ENCODE data around the gene CPT1A.

The CPT1A gene

DNA sequence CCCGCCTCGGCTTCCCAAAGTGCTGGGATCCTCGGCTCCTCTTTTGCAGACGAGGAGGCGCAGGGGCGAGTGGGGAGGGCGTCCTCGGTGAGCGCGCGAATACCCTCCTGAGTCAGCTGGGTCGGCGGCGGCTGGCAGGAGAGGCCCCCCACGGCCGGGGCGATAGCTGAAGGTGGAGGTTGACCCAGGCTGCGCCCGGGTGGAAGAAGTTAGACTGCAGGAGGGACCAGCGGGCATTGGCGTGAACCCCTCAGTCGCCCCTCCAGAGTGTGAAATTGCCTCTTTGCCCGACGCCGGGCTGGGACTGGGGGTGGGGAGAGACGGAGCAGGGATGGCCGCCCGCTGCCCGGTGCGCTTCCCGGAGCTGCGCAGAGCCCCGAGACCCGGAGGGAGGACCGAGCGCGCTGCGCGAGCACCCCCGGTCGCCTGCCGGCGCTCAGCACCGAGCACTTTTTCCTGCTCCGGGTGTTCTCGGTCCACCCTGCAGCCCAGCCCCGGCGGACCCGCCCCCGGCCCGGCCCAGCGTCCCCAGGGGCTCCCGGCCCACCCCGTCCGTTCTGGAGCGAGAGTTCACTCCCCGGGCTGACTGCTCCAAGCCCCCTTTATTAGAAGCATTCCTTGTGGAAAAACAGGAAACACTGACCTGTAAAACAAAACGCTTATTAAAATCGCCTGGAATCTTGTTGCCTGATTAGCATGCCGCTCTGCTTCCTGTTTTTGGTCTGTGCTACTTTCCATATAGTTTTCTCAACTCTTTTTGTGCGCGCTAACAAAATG is 13.7 kb upstream of the CPT1A start:
- TF ChIP-seq TEAD4 (IDR thresholded peaks at IDR 0.05) (no peak), EGR1 (IDR thresholded peaks at IDR 0.05) (no peak), FOXM1 (IDR thresholded peaks at IDR 0.05; ENCODE audit: borderline replicate concordance, low read depth) (no peak), CREB1 (IDR thresholded peaks at IDR 0.05; ENCODE audit: low read depth) (no peak), TCF12 (IDR thresholded peaks at IDR 0.05; ENCODE audit: low read depth) (no peak), TAF1 (IDR thresholded peaks at IDR 0.05; ENCODE audit: low read depth) (no peak), RAD21 (IDR thresholded peaks at IDR 0.05; ENCODE audit: low read depth) (no peak), YY1 (IDR thresholded peaks at IDR 0.05; ENCODE audit: low read depth) (no peak)
- TF ChIP-seq, protein P1, sequence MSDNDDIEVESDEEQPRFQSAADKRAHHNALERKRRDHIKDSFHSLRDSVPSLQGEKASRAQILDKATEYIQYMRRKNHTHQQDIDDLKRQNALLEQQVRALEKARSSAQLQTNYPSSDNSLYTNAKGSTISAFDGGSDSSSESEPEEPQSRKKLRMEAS (IDR thresholded peaks at IDR 0.05), result no peak
- TF ChIP-seq, protein P2, sequence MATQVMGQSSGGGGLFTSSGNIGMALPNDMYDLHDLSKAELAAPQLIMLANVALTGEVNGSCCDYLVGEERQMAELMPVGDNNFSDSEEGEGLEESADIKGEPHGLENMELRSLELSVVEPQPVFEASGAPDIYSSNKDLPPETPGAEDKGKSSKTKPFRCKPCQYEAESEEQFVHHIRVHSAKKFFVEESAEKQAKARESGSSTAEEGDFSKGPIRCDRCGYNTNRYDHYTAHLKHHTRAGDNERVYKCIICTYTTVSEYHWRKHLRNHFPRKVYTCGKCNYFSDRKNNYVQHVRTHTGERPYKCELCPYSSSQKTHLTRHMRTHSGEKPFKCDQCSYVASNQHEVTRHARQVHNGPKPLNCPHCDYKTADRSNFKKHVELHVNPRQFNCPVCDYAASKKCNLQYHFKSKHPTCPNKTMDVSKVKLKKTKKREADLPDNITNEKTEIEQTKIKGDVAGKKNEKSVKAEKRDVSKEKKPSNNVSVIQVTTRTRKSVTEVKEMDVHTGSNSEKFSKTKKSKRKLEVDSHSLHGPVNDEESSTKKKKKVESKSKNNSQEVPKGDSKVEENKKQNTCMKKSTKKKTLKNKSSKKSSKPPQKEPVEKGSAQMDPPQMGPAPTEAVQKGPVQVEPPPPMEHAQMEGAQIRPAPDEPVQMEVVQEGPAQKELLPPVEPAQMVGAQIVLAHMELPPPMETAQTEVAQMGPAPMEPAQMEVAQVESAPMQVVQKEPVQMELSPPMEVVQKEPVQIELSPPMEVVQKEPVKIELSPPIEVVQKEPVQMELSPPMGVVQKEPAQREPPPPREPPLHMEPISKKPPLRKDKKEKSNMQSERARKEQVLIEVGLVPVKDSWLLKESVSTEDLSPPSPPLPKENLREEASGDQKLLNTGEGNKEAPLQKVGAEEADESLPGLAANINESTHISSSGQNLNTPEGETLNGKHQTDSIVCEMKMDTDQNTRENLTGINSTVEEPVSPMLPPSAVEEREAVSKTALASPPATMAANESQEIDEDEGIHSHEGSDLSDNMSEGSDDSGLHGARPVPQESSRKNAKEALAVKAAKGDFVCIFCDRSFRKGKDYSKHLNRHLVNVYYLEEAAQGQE (IDR thresholded peaks at IDR 0.05; ENCODE audit: low read depth), result no peak

DNA sequence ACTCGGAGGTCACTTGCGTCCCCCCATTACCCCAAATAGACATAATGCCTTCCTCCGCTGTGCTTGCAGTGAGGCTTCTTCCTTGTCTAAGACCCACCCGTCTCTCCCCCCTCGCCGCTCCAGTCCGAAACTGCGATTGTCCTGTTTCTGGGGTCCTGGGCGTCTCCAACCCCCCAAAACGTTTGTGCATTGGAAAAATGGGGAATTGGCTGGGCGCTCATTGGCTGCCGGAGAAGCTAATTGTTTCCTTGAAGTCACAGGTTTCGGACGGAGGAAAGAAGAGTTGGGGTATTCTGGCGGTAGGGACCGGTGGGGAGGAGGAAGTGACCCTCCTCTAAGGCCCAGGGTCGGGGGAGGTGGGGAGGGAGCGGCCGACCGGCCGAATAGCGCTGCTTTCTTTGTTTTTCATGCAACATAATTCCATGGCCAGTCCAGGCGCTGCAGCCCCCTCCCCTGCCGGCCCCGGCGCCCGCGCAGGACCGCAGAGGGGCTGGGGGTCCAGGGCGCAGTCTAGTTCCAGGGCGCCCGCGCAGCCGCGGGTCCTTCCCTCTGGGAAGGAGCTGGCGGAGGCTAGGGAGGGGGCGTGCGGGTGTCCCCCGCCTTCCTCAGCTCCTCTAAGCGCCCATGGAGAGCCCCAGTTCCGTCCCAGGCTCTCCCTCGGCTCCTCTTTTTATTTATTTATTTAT is 12.7 kb upstream of the CPT1A start:
- TF ChIP-seq, protein P2 (IDR thresholded peaks at IDR 0.05; ENCODE audit: low read depth), result no peak
- TF ChIP-seq RAD21 (IDR thresholded peaks at IDR 0.05; ENCODE audit: low read depth) (no peak), ZBTB7A (IDR thresholded peaks at IDR 0.05; ENCODE audit: low read depth) (no peak), FOXM1 (IDR thresholded peaks at IDR 0.05; ENCODE audit: borderline replicate concordance, low read depth) (no peak), CREB1 (IDR thresholded peaks at IDR 0.05; ENCODE audit: low read depth) (no peak), EP300 (IDR thresholded peaks at IDR 0.05; ENCODE audit: borderline replicate concordance) (no peak), TEAD4 (IDR thresholded peaks at IDR 0.05) (no peak), NFIC (IDR thresholded peaks at IDR 0.05) (no peak), TAF1 (IDR thresholded peaks at IDR 0.05; ENCODE audit: low read depth) (no peak), YY1 (IDR thresholded peaks at IDR 0.05; ENCODE audit: low read depth) (no peak), CEBPB (IDR thresholded peaks at IDR 0.05) (no peak), EGR1 (IDR thresholded peaks at IDR 0.05) (no peak), TCF12 (IDR thresholded peaks at IDR 0.05; ENCODE audit: low read depth) (no peak)
- TF ChIP-seq, protein P1 (IDR thresholded peaks at IDR 0.05), result no peak
- TF ChIP-seq, protein P3, sequence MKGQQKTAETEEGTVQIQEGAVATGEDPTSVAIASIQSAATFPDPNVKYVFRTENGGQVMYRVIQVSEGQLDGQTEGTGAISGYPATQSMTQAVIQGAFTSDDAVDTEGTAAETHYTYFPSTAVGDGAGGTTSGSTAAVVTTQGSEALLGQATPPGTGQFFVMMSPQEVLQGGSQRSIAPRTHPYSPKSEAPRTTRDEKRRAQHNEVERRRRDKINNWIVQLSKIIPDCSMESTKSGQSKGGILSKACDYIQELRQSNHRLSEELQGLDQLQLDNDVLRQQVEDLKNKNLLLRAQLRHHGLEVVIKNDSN (IDR thresholded peaks at IDR 0.05), result no peak

DNA sequence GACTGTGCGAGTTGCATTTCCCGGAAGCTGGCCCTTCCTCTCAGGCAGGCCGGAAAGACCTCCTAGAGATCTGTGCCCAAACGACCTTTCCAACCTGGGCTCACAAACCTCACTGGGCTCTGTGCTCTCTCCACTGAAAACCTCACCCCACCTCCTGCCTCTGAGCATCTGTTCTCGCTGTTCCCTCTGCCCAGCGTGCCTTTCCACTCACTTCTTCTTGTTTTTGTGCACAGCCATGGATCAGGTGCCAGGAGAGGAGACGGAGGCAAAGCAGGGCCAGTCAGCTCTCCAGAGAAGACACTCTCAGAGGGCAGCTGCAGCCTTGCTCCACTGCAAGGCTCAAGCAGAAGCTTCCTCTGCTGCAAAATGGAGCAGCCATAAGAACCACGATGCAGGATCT is 10.9 kb upstream of the CPT1A start:
- TF ChIP-seq CREB1 (IDR thresholded peaks at IDR 0.05; ENCODE audit: low read depth), result no peak
- TF ChIP-seq, protein P3 (IDR thresholded peaks at IDR 0.05), result no peak
- no peak for TF ChIP-seq FOXM1 (IDR thresholded peaks at IDR 0.05; ENCODE audit: borderline replicate concordance, low read depth)
- no peak for TF ChIP-seq TEAD4 (IDR thresholded peaks at IDR 0.05)
- TF ChIP-seq, protein P1 (IDR thresholded peaks at IDR 0.05), result no peak
- TF ChIP-seq TAF1 (IDR thresholded peaks at IDR 0.05; ENCODE audit: low read depth), result no peak
- TF ChIP-seq EP300 (IDR thresholded peaks at IDR 0.05; ENCODE audit: borderline replicate concordance), result no peak

DNA sequence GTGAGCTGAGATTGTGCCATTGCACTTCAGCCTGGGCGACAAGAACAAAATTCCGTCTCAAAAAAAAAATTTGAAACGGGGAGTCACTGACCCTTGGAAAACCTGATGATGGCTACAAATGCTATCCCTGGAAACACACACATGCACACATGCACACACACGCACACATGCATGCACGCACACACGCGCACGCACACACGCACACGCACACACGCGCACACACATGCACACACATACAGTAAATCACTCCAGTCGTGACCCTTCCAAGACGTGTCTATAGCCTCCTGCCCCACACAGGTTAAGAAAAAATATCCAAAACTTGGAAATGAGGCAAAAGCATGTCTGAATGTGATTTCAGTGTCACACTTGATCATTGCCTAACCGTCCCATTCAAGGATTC is 6.7 kb upstream of the CPT1A start:
- TF ChIP-seq TEAD4 (IDR thresholded peaks at IDR 0.05) (no peak), TAF1 (IDR thresholded peaks at IDR 0.05; ENCODE audit: low read depth) (no peak), NFIC (IDR thresholded peaks at IDR 0.05) (no peak), TCF12 (IDR thresholded peaks at IDR 0.05; ENCODE audit: low read depth) (no peak), EP300 (IDR thresholded peaks at IDR 0.05; ENCODE audit: borderline replicate concordance) (no peak), ZBTB7A (IDR thresholded peaks at IDR 0.05; ENCODE audit: low read depth) (no peak), RAD21 (IDR thresholded peaks at IDR 0.05; ENCODE audit: low read depth) (no peak), CREB1 (IDR thresholded peaks at IDR 0.05; ENCODE audit: low read depth) (no peak), YY1 (IDR thresholded peaks at IDR 0.05; ENCODE audit: low read depth) (no peak), CEBPB (IDR thresholded peaks at IDR 0.05) (no peak), FOXM1 (IDR thresholded peaks at IDR 0.05; ENCODE audit: borderline replicate concordance, low read depth) (no peak), EGR1 (IDR thresholded peaks at IDR 0.05) (no peak)
- TF ChIP-seq, protein P1 (IDR thresholded peaks at IDR 0.05), result no peak
- TF ChIP-seq, protein P3 (IDR thresholded peaks at IDR 0.05), result no peak
- TF ChIP-seq, protein P2 (IDR thresholded peaks at IDR 0.05; ENCODE audit: low read depth), result no peak
